HUES6 (cell line): ENCODE measurements around the gene COQ8B.

Experiments
- H3K27ac ChIP-seq: 2 replicates; pipeline ENCODE4 v1.7.0; 2013; ENCODE audit warnings: low read depth, mild to moderate bottlenecking, low read length, inconsistent platforms
- H3K27me3 ChIP-seq: 2 replicates; pipeline ENCODE4 v1.6.1; 2013; ENCODE audit warnings: low read length; ENCODE audit not compliant: control insufficient read depth, insufficient read depth
- H3K36me3 ChIP-seq: 2 replicates; pipeline ENCODE4 v1.6.1; 2013; ENCODE audit warnings: low read length; ENCODE audit not compliant: control insufficient read depth, insufficient read depth
- H3K4me1 ChIP-seq: 2 replicates; pipeline ENCODE4 v1.6.1; 2013; ENCODE audit warnings: low read length; ENCODE audit not compliant: control insufficient read depth, insufficient read depth
- H3K4me3 ChIP-seq: 2 replicates; pipeline ENCODE4 v1.5.1; 2013; ENCODE audit warnings: low read depth, low read length
- H3K9ac ChIP-seq: one replicate; pipeline ENCODE4 v1.6.1; 2013; ENCODE audit warnings: mild to moderate bottlenecking, low read length
- H3K9me3 ChIP-seq: 2 replicates; pipeline ENCODE4 v1.6.1; 2013; ENCODE audit warnings: low read depth, low read length; ENCODE audit not compliant: control insufficient read depth, insufficient read depth

Gene COQ8B

DNA sequence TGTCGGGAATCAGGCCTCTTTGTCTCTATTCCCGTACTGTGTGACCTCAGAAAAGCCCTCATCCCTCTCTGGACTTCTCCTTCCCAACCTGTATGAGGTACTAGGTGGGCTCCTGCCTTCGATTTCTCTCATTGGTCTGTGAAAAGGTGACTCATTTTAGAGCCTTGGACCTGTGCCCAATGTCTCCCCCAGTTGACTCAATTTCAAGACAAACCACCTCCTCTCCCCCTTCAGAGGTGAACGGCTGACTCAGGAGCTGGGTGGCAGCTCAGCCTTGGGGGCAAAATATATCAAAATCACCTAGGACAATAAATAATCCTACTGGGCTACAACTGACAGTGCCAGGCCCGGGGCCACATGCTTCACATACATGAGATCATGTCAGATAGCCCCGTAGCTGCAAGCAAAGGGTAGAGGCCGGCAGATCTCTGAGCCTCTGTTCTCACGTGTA lies 630 bp downstream of the COQ8B start:
- peaks cover 25% of the 10 kb centered on the region for H3K36me3 ChIP-seq
- peaks cover 17% of the 10 kb centered on the region for H3K4me1 ChIP-seq
- H3K27me3 ChIP-seq = no peaks in the 10 kb centered on the region
- H3K9me3 ChIP-seq = no peaks in the 10 kb centered on the region
- H3K9ac ChIP-seq = peak overlapping the region; percentile 87
- H3K4me3 ChIP-seq = peak overlapping the region; percentile 89
- H3K27ac ChIP-seq = peak overlapping the region; percentile 84; the same call in 1 of the 2 replicates

GRCh38 chr19:40714441-40715299 lies 2.0 kb downstream of the COQ8B start:
- H3K4me1 ChIP-seq = peaks cover 17% of the 10 kb centered on the region
- peak overlapping the region; percentile 63; the same call in 1 of the 2 replicates for H3K27ac ChIP-seq
- peak overlapping the region; percentile 89 for H3K4me3 ChIP-seq
- H3K27me3 ChIP-seq = no peaks in the 10 kb centered on the region
- peak overlapping the region; percentile 87 for H3K9ac ChIP-seq
- H3K36me3 ChIP-seq = peaks cover 31% of the 10 kb centered on the region
- H3K9me3 ChIP-seq = no peaks in the 10 kb centered on the region

DNA sequence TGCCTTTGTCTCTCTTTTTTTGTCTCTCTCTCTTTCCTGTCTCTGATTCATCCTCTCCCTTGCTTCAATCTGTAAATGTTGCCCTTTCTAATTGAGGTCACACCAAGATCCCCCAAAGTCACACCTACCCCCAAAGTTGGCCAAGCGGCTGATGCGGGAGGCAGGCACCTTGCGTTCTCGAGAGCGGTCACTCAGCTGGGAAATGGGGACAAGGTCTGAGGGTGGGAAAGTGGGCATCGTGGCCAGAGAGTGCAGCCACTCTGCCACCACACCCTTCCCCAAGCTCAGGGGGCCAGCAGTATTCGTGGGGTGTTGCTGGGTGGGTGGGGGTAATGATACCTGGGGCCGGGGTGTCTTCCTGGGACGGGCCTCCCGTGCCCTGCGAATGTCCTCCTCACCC lies 2.7 kb downstream of the COQ8B start:
- H3K9ac ChIP-seq = no peak overlapping the region
- H3K27me3 ChIP-seq = no peaks in the 10 kb centered on the region
- peaks cover 38% of the 10 kb centered on the region for H3K36me3 ChIP-seq
- H3K27ac ChIP-seq = no peak overlapping the region
- no peaks in the 10 kb centered on the region for H3K9me3 ChIP-seq
- H3K4me1 ChIP-seq = peaks cover 10% of the 10 kb centered on the region
- no peak overlapping the region for H3K4me3 ChIP-seq

DNA sequence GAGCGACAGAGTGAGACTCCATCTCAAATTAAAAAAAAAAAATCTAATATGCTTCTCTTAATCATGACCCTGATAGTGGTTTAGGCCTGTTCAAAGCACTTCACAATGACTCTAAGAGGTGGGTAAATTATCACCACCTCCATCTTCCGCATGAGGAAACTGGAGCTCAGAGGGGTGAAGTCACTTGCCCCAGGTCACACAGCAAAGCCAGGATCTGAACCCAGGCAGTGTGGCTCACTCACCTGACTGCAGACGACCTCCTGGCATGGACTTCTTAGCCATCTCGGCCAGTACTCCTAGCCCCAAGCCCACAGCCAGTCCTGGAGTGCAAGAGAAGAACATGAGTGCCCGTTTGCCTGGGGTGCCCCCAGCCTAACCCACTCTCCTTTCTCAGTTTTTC lies 6.9 kb downstream of the COQ8B start:
- no peak overlapping the region for H3K27ac ChIP-seq
- H3K4me1 ChIP-seq = no peaks in the 10 kb centered on the region
- H3K36me3 ChIP-seq = peaks cover 74% of the 10 kb centered on the region
- H3K4me3 ChIP-seq = no peak overlapping the region
- H3K9me3 ChIP-seq = no peaks in the 10 kb centered on the region
- H3K27me3 ChIP-seq = no peaks in the 10 kb centered on the region
- no peak overlapping the region for H3K9ac ChIP-seq

GRCh38 chr19:40707615-40708014 lies 9.1 kb downstream of the COQ8B start:
- Histone ChIP-seq H3K36me3 (peaks cover 86% of the 10 kb centered on the region), H3K4me3 (no peak overlapping the region), H3K27me3 (no peaks in the 10 kb centered on the region), H3K9ac (no peak overlapping the region), H3K9me3 (no peaks in the 10 kb centered on the region), H3K4me1 (no peaks in the 10 kb centered on the region), H3K27ac (no peak overlapping the region)

- Histone ChIP-seq H3K36me3 (peaks cover 88% of the 10 kb centered on the region), H3K27ac (no peak overlapping the region), H3K27me3 (no peaks in the 10 kb centered on the region), H3K9ac (no peak overlapping the region), H3K4me3 (no peak overlapping the region), H3K4me1 (no peaks in the 10 kb centered on the region), H3K9me3 (no peaks in the 10 kb centered on the region)
Observed at GRCh38 chr19:40705950-40706619, 10.6 kb downstream of the COQ8B start.

DNA sequence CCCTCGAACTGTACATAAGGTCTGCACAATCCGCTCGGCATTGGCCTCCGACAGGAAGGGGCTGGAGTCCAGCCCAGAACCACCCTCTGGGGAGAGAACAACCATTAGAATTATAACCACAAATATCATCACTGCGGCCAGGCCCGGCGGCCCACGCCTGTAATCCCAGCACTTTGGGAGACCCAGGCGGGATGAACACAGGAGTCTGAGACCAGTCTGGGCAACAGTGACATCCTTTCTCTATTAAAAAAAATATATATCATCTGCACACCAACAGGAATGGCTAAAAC lies 11.4 kb downstream of the COQ8B start:
- Histone ChIP-seq H3K27me3 (no peaks in the 10 kb centered on the region), H3K27ac (no peak overlapping the region), H3K9me3 (no peaks in the 10 kb centered on the region), H3K4me3 (no peak overlapping the region), H3K9ac (no peak overlapping the region), H3K36me3 (peaks cover 88% of the 10 kb centered on the region), H3K4me1 (no peaks in the 10 kb centered on the region)

- no peak overlapping the region for H3K27ac ChIP-seq
- no peak overlapping the region for H3K4me3 ChIP-seq
- H3K27me3 ChIP-seq = no peaks in the 10 kb centered on the region
- no peak overlapping the region for H3K9ac ChIP-seq
- no peaks in the 10 kb centered on the region for H3K9me3 ChIP-seq
- no peaks in the 10 kb centered on the region for H3K4me1 ChIP-seq
- peaks cover 90% of the 10 kb centered on the region for H3K36me3 ChIP-seq
Observed at GRCh38 chr19:40704491-40705361, 12.0 kb downstream of the COQ8B start.

GRCh38 chr19:40703029-40703755 lies 13.5 kb downstream of the COQ8B start:
- Histone ChIP-seq H3K36me3 (peaks cover 83% of the 10 kb centered on the region), H3K4me1 (no peaks in the 10 kb centered on the region), H3K27me3 (no peaks in the 10 kb centered on the region), H3K9me3 (no peaks in the 10 kb centered on the region), H3K9ac (no peak overlapping the region), H3K4me3 (no peak overlapping the region), H3K27ac (no peak overlapping the region)

DNA sequence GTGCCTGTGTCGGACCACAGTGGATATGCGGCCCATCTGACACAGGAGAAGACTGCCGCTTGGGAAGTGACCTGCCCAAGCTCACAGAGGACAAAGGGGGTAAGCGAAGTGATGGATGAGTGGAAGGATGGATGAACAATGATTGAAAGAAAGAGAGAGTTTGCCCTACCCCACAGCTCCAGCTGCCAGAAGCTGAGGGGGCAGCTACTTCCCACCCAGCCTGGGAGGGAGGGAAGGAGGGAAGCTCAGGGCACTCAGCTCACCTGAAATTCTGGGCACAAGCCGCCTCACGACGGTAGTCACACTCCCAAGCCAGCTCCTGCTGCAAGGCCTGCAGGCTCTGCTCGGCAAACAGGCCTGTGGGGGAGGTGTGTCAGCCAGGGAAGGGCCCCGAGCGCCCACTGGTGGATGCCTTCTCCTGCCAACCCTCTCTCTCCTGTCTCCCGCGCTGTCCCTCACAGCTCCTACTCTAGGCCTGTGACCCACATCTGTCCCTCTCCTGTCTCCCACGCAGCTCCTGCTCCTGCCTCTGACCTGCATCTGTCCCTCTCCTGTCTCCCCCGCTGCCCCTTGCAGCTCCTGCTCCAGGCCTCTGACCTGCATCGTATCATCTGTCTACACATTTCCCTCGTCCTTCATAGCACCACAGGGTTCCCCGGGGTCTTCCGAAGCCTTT lies 14.2 kb downstream of the COQ8B start:
- H3K9ac ChIP-seq = peak overlapping the region; percentile 32
- H3K9me3 ChIP-seq = no peaks in the 10 kb centered on the region
- no peaks in the 10 kb centered on the region for H3K27me3 ChIP-seq
- H3K27ac ChIP-seq = no peak overlapping the region
- no peak overlapping the region for H3K4me3 ChIP-seq
- H3K4me1 ChIP-seq = no peaks in the 10 kb centered on the region
- H3K36me3 ChIP-seq = peaks cover 77% of the 10 kb centered on the region
